ENCODE measurements around the gene OGFR.

OGFR gene

DNA sequence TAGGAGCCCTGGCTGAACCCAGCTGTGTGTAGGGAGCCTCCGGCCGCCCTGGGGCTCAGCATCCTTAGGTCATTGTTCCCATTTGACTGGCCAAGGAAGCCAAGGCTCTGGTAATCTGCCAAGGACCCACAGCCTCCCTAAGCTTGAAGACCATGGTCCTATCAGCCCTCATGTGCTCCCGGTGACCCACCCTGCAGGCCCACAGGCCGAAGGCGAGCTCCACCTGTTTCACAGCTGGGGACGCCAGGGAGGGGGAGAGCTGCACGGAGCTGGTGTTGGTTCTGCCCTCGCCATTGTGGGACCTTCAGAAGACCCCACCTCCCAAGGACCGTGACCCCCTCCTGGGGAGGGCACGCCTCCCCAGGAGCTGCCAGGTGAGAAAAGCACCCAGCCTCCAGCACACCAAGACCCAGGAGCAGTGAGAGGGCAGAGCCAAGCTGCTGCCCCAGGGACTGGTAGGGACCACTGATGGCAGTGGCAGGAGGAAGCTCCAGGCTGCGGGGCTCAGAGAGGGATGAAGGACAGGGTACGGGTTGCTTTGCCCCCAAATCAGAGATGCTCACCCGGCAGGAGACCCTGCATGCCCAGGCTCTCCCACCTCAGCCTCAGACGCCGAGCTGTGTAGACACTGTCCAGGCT is 39.1 kb upstream of the OGFR start:
- H3K4me1 ChIP-seq (ENCODE audit: insufficient read depth, low read length) = peaks cover 9% of the 10 kb centered on the region; the same call in 1 of the 2 replicates
- H3K9ac ChIP-seq (ENCODE audit: low read depth, low read length) = no peak overlapping the region
- H3K9me3 ChIP-seq (ENCODE audit: control insufficient read depth, insufficient read depth, low read length) = no peaks in the 10 kb centered on the region

DNA sequence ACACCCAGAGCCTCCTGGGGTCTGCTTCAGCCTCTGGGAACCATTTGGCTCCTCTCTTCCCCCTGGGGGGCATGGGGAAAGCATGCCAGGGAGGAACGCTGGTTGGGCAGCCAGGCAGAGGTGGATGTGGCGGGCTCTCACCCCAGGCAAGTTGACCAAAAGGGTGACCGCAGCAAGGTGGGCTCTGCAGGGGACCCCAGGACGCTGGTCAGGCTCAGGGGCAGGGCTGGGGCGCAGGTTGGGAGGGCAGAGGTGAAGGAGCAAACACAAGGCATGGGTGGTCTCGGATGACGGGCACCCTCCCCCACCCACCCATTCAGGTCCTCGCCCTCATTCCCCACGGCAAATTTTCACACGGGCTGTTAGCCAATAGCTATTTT is 38.6 kb upstream of the OGFR start:
- H3K36me3 ChIP-seq (ENCODE audit: insufficient read depth, low read length) = no peaks in the 10 kb centered on the region
- peaks cover 6% of the 10 kb centered on the region; the same call in 1 of the 2 replicates for H3K4me1 ChIP-seq (ENCODE audit: insufficient read depth, low read length)
- no peaks in the 10 kb centered on the region for H3K9me3 ChIP-seq (ENCODE audit: control insufficient read depth, insufficient read depth, low read length)
- no peak overlapping the region for H3K9ac ChIP-seq (ENCODE audit: low read depth, low read length)

More for the DNA sequence above, 39.1 kb upstream of the OGFR start:
- H3K36me3 ChIP-seq (ENCODE audit: insufficient read depth, low read length) = no peaks in the 10 kb centered on the region

DNA sequence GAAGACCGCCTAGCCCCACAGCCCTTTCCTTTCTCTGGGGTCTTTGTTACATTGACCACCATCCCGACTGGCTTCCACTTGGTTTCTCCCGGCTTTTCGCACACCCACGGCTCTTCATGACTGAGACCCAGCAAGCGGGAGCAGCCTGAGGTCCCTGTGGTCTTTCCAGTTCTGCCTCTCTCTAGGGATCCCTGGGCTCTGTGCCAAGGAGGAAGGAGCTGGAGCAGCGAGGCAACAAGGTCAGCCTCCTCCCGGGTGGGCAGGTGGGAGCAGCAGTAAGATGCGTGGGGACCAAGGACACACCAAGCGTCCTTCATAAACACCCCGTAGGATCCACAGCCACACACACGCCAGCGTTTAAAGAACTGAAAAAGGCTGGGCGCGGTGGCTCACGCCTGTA is 37.9 kb upstream of the OGFR start:
- Histone ChIP-seq H3K4me1 (ENCODE audit: insufficient read depth, low read length) (peaks cover 6% of the 10 kb centered on the region; the same call in 1 of the 2 replicates), H3K9ac (ENCODE audit: low read depth, low read length) (no peak overlapping the region), H3K9me3 (ENCODE audit: control insufficient read depth, insufficient read depth, low read length) (no peaks in the 10 kb centered on the region), H3K36me3 (ENCODE audit: insufficient read depth, low read length) (no peaks in the 10 kb centered on the region)

DNA sequence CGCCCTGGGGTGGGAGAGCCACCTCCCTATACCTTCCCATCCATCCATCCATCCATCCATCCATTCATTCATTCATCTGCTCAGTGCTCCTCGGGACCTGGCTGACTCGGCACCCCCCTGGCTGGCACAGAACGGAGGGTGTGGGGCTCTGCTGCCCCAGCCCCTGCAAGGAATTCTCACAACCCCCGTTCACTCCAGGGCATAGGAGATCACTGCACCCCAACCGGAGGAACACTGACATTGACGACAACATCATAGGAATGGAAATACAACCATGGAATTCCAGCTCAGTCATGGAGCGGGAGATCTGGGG is 36.4 kb upstream of the OGFR start:
- Histone ChIP-seq H3K9me3 (ENCODE audit: control insufficient read depth, insufficient read depth, low read length) (no peaks in the 10 kb centered on the region), H3K9ac (ENCODE audit: low read depth, low read length) (no peak overlapping the region), H3K36me3 (ENCODE audit: insufficient read depth, low read length) (no peaks in the 10 kb centered on the region), H3K4me1 (ENCODE audit: insufficient read depth, low read length) (peaks cover 6% of the 10 kb centered on the region)

DNA sequence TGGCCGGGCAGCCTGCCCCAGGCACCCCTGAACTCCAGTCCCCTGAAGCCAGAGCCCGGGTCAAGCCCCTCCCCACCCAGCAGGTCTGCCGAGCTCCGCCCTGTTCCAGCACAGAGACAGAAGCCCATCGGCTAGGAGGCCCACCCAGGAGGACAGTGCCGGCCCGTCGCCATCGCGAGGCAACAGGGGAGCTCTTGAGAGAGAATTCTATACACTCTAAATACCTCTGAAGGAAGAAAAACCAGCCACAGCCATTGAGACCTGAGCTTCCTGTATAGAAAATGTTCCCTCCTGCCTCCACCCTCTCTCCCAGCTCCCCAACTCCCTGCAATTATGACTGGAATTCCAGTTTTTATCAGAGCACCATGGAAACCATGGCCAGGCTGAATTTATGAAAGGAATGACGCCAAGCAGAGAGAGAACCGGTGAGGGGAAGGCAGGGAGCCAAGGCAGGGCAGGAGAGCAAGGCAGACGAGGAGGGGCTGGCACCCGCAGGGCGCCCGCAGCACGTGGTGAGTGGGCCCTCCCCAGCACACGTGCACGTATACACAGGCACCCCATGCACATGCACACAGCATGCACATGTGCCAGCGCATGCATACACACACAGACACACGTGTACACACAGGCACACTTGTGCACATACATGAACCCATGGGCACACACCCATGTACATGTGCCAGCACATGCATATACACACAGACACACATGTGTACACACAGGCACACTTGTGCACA is 35.9 kb upstream of the OGFR start:
- Histone ChIP-seq H3K36me3 (ENCODE audit: insufficient read depth, low read length) (no peaks in the 10 kb centered on the region), H3K4me1 (ENCODE audit: insufficient read depth, low read length) (peaks cover 6% of the 10 kb centered on the region), H3K9me3 (ENCODE audit: control insufficient read depth, insufficient read depth, low read length) (no peaks in the 10 kb centered on the region), H3K9ac (ENCODE audit: low read depth, low read length) (no peak overlapping the region)

DNA sequence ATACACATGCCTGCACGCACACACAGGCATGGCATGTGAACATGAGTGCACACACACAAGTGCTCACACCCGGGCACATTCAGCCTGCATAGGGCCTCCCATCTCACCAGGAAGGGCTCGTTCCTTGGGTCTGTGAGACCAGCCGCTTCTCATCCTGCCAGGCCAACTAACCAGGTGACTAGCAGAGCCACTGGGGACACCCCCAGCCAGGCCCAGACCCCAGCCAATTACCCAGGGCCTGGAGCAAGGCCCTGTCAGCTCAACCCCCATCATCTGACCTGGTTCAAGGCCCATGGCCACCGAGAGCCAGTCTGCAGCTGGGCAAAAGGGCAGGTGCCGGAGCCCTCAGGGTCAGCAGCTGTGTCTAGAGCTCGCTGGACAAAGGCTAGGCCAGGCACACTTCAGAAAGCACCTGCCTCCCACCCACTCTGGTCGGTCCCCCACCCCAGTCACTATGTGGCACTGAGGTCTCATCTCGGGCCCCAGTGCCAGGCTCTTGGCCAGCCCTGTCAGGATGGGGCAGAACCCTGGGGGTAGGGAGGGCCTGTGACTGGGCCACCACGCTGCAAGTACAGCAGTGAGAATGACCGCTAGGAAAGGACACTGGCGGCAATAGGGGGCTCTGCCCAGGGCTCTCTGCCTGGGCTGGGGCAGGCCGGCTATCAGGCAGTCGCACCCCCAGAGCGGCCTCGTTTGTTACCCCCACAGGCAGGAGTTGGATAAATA is 35.1 kb upstream of the OGFR start:
- Histone ChIP-seq H3K9ac (ENCODE audit: low read depth, low read length) (no peak overlapping the region), H3K9me3 (ENCODE audit: control insufficient read depth, insufficient read depth, low read length) (no peaks in the 10 kb centered on the region), H3K36me3 (ENCODE audit: insufficient read depth, low read length) (no peaks in the 10 kb centered on the region), H3K4me1 (ENCODE audit: insufficient read depth, low read length) (peaks cover 6% of the 10 kb centered on the region)

DNA sequence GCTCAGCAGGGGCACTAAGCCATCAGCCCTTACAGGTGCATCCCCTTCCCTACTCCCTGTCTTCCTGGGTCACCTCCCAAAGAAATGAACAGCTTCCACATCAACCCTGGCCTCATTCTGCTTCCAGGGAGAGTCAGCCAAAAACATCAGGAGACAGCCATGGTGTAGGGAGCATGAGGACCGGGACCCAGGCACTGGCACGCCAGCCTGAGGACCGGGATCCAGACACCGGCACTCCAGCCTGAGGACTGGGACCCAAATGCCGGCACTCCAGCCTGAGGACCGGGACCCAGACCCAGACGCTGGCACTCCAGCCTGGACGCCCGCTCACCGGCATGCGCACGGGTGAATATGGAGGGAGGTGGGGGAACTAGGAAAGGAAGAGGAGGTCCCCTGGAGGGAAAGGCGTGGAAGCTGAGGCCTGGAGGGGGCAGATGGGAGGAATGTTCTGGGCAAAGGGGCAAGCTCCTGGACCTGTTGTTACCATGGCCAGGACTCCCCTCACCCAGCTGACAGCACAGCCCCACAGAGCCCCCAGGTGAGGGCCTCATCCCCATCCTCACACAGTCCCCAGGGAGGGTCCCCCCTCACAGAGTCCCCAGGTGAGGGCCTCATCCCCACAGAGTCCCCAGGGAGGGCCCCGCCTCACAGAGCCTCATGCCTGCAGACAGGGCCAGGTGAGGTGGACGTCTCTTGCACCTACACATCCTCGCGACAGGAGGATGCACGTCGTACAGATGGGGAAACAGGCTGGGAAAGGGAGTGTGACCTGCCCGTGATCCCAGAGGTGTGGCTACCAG is 34.3 kb upstream of the OGFR start:
- Histone ChIP-seq H3K4me1 (ENCODE audit: insufficient read depth, low read length) (peaks cover 6% of the 10 kb centered on the region), H3K9me3 (ENCODE audit: control insufficient read depth, insufficient read depth, low read length) (no peaks in the 10 kb centered on the region), H3K36me3 (ENCODE audit: insufficient read depth, low read length) (no peaks in the 10 kb centered on the region), H3K9ac (ENCODE audit: low read depth, low read length) (no peak overlapping the region)

DNA sequence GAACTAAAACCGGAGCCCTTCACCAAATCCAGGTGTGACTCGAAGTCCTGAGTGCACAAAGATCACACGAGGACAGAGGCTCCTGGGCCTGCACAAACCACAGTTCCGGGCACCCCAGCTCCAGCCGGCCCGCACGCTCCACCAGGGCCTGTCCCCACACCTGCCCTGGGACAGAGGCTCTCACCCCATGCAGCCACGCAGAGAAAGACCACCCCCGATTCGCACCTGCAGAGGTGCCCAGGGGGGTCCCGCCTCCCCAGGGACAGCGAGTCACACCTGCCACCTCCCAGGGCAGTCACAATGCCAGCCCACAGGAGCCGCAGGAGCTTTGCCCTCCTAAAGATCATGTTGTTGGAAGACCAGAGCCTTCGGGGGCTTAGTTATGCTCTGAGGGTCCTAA is 33.7 kb upstream of the OGFR start:
- H3K9ac ChIP-seq (ENCODE audit: low read depth, low read length) = no peak overlapping the region
- no peaks in the 10 kb centered on the region for H3K9me3 ChIP-seq (ENCODE audit: control insufficient read depth, insufficient read depth, low read length)
- H3K4me1 ChIP-seq (ENCODE audit: insufficient read depth, low read length) = peaks cover 6% of the 10 kb centered on the region
- H3K36me3 ChIP-seq (ENCODE audit: insufficient read depth, low read length) = no peaks in the 10 kb centered on the region

DNA sequence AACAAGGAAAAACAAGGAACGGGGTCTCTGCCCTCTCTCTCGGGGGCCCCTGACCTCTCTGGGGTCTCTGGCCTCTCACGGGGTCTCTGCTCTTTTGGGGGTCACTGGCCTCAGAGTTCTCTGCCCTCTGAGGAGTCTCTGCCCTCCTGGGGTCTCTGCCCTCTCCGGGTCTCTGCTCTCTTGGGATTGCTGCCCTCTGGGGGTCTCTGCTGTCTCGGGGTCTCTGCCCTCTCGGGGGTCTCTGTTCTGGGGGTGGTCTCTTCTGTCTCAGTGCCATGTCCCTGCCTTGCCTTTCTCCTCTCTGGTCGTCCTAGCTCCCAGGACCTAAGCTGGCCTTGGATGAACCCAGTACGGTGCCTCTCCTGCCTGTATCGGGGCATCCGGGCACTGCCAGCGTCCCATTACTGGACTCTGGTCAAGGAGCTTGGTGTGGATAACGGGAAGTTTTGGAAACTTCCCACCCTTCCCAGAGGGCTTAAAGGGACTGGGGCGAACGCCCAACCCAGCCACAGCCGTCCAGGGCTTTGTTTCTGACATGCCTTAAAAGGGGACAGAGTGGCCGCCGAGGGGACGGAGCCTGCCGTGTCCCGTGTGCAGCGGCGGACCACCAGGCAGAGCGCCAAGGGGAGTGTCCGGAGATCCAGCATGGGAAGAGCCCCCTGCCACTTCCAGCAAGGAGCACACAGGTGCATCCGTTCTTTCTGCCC is 33.1 kb upstream of the OGFR start:
- H3K4me1 ChIP-seq (ENCODE audit: insufficient read depth, low read length) = peaks cover 10% of the 10 kb centered on the region
- H3K36me3 ChIP-seq (ENCODE audit: insufficient read depth, low read length) = no peaks in the 10 kb centered on the region
- H3K9me3 ChIP-seq (ENCODE audit: control insufficient read depth, insufficient read depth, low read length) = no peaks in the 10 kb centered on the region
- H3K9ac ChIP-seq (ENCODE audit: low read depth, low read length) = no peak overlapping the region

DNA sequence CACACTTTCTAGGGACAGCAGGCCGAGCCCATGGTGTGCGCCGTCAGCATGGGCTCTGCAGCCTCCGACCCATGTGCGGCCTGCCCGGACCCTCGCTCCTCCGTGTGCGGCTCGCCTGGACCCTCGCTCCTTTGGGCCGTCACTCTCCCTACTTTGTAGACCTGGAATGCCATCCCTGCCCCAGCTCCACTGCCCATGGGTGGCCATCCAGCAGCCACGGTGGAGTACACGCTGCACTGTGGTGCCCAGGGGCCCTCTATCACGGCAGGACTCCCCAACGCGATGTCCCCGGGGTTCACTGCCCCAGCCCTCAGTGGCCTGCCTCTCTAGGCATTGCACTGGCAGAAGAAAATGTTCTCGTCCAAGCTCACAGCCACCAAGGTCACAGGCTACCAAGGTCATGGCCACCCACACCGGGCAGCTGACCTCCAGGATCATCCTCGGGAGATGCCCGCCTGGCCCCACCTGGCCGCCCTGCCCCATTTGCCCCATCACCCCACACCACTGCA is 32.5 kb upstream of the OGFR start:
- Histone ChIP-seq H3K9me3 (ENCODE audit: control insufficient read depth, insufficient read depth, low read length) (no peaks in the 10 kb centered on the region), H3K9ac (ENCODE audit: low read depth, low read length) (no peak overlapping the region), H3K4me1 (ENCODE audit: insufficient read depth, low read length) (peaks cover 12% of the 10 kb centered on the region), H3K36me3 (ENCODE audit: insufficient read depth, low read length) (no peaks in the 10 kb centered on the region)

DNA sequence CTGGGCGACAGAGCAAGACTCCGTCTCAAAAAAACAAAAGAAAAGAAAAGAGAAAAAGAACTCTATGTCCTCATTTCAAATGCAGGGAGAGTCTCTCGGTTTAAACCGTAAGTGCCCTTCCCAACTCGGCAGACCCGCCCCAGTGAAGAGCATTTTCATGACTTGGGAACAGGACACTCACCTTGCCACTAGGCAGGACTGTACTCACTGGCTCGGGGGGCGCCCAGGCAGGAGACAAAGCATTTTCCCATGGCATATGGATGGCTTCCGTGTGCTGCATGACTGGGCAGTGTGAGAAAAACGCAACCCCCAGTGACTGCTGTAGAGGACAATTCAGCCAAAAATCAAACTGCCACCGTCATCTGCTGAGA is 32.0 kb upstream of the OGFR start:
- no peaks in the 10 kb centered on the region for H3K36me3 ChIP-seq (ENCODE audit: insufficient read depth, low read length)
- no peaks in the 10 kb centered on the region for H3K9me3 ChIP-seq (ENCODE audit: control insufficient read depth, insufficient read depth, low read length)
- no peak overlapping the region for H3K9ac ChIP-seq (ENCODE audit: low read depth, low read length)
- H3K4me1 ChIP-seq (ENCODE audit: insufficient read depth, low read length) = peaks cover 12% of the 10 kb centered on the region

DNA sequence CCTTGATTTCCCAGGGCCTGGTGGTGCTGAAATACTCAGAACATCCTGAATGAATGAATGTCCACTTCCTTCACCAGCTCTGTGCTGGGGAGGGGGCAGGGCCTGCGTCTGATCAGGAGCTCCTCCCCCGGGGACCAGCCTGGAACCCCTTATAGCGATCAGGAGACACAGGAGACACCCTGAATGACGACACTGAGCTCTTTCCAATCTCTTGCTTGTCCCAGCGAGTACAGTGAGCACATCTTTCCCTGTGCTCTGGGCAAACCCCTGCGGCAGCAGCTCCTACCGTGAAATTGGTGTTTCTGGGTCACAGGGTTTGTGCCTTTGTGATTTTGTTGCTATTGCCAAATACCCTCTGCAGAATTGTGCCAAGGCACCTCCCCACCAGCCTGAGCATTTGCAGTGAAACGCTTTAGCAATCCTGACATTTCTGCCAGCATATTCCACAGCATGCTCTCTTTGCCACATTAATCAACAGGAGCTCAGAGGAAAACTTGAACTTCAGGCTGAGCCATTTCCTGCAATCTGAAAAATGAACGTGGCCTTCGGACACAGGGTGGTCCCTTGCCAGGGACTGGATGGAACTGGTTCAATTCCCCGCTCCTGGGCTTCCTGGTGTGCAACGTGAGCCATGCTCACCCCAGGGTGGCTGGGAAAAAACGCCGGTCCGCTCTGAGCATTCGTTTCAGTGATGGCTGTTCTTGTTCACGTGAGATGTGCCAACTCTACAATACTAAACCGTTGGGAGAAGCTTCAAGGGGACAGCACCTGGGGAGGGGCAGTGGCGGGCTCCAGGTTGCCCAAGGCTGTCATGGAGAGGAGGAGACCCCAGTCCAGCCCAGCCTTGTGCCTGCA is 31.4 kb upstream of the OGFR start:
- peaks cover 9% of the 10 kb centered on the region for H3K4me1 ChIP-seq (ENCODE audit: insufficient read depth, low read length)
- no peak overlapping the region for H3K9ac ChIP-seq (ENCODE audit: low read depth, low read length)
- H3K36me3 ChIP-seq (ENCODE audit: insufficient read depth, low read length) = no peaks in the 10 kb centered on the region
- no peaks in the 10 kb centered on the region for H3K9me3 ChIP-seq (ENCODE audit: control insufficient read depth, insufficient read depth, low read length)

Data from ES-I3 (cell line).